Medulla oblongata (tissue), 1 donor: ENCODE data around the gene FAM117A.
"Not testable (repeated sequence)": the region's sequence is repeated elsewhere in the genome, so short reads cannot be mapped to it uniquely, and the experiment has no call there.

Source experiments
- DNase-seq: peaks from one replicate; pipeline ENCODE4 v3.0.0-alpha.2; 2015; ENCODE audit errors: extremely low spot score

The FAM117A gene

GRCh38 chr17:49677933-49678847 is 85.7 kb downstream of the FAM117A start, which contains the start of gene SPOP:
Gene SPOP (minus strand): TSS chr17:49678097. CDS start chr17:49622810, 55,287 bp downstream.
- peak; percentile 100 for DNase-seq

- peak; percentile 96 for DNase-seq
These were observed 86.6 kb downstream of the FAM117A start for GRCh38 chr17:49677134-49677932.

- peak; percentile 83 for DNase-seq
These were observed 87.6 kb downstream of the FAM117A start for GRCh38 chr17:49676276-49676868.

GRCh38 chr17:49674507-49674906 is 89.4 kb downstream of the FAM117A start:
- DNase-seq, result no peak

- not testable (repeated sequence) for DNase-seq
These were observed 90.3 kb downstream of the FAM117A start for GRCh38 chr17:49673679-49674078.

GRCh38 chr17:49670641-49671040 is 93.3 kb downstream of the FAM117A start:
- DNase-seq, result no peak

- DNase-seq, result no peak
These were observed 93.9 kb downstream of the FAM117A start for GRCh38 chr17:49670002-49670401.

GRCh38 chr17:49667854-49668253 is 96.1 kb downstream of the FAM117A start:
- DNase-seq, result no peak

GRCh38 chr17:49664706-49665211 is 99.2 kb downstream of the FAM117A start:
- no peak for DNase-seq
